Activated naive CD4-positive, alpha-beta T cell treated with Interleukin-2 at 50 U/mL for 16 hours (primary cell): Measurements from ENCODE around the gene CUL2.
"Not testable (repeated sequence)": the region's sequence is repeated elsewhere in the genome, so short reads cannot be mapped to it uniquely, and the experiment has no call there.

ENCODE experiments used
- DNase-seq: peaks from one replicate; pipeline ENCODE4 v3.0.0-alpha.2; 2020

CUL2 gene

GRCh38 chr10:34974364-34975065, 115.6 kb downstream of the CUL2 start:
- DNase-seq = not testable (repeated sequence)

GRCh38 chr10:34973757-34974156, 116.4 kb downstream of the CUL2 start:
- DNase-seq = not testable (repeated sequence)

DNA sequence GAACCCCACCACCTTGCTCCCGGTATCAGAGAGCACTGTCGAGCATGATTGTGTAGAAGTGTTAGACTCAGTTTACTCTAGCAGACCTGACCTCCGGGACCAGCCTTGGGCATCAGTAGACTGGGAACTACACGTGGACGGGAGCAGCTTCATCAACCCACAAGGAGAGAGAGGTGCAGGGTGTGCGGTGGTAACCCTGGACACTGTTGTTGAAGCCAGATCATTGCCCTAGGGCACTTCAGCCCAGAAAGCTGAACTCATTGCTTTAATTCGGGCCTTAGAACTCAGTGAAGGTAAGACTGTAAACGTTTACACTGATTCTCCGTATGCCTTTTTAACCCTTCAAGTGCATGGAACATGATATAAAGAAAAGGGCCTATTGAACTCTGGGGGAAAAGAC, 117.0 kb downstream of the CUL2 start:
- not testable (repeated sequence) for DNase-seq

DNA sequence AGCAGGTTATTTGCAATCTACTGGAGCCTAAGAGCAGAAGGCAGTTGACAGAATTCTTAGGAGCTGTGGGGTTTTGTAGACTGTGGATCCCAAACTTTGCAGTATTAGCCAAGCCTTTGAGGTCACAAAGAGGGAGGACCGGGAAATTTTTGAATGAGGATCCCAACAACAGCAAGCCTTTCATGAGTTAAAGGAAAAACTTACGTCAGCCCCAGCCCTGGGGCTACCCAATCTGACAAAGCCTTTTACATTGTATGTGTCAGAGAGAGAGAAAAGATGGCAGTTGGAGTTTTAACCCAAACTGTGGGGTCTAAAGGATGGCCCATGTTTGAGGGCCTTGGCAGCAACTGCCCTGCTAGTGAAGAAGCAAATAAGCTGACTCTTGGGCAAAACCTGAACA, 117.5 kb downstream of the CUL2 start:
- DNase-seq = not testable (repeated sequence)

DNA sequence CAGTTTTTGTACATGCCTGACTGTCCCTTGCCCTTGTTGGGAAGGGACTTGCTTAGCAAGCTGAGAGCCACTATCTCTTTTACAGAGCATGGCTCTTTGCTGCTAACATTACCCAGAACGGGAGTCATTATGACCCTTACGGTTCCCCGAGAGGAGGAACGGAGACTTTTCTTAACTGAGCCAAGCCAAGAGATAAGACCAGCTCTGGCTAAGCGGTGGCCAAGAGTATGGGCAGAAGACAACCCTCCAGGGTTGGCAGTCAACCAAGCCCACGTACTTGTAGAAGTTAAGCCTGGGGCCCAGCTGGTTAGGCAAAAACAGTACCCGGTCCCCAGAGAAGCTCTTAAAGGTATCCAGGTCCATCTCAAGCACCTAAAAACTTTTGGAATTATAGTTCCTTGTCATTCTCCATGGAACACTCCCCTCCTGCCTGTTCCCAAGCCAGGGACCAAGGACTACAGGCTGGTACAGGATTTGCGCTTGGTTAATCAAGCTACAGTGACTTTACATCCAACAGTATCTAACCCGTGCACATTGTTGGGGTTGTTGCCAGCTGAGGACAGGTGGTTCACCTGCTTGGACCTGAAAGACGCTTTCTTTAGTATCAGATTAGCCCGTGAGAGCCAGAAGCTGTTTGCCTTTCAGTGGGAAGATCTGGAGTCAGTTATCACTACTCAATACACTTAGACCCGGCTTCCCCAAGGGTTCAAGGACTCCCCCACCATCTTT, 118.4 kb downstream of the CUL2 start:
- not testable (repeated sequence) for DNase-seq

DNA sequence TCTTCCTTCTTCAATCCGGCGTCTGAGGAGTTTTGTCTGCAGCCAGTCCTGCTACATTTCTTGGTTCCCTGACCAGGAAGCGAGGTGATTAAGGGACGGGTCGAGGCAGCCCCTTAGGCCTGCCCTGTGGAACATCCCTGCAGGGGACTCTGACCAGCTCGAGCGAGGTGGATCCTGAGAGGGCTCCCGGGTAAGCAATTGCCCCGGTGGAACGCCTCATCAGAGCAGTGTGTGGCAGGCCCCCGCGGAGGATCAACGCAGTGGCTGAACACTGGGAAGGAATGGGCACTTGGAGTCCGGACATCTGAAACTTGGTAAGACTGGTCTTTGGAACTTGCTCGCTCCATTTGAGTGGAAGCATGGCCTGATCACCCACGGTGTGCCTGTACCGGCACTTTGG, 121.0 kb downstream of the CUL2 start:
- no peak for DNase-seq

DNA sequence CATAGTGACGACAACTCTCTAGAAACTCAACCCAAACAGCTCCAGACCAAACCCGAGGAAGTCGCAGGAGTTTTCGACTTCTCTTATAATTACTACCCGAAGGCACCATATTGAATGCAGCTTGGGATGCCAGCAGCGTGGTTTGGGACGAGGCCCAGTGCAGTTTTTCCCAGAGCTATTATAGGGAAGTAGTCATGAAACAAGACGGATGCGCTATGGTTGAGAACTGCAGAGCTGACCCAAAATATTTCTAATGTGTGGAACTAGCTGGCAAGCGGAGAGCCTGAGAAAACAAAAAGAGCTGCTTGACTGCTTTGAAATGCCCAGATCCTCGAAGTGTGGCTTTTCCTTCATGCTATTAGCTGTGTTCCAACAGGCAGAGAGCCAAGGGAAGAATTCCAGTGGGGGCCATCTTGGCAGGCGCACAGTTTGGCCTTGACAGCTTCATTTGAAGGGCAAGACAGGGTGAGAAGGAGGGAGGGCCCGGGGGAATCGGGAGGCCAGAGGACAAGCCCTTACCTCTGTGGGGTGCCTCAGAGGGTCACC, 122.7 kb downstream of the CUL2 start:
- no peak for DNase-seq

DNA sequence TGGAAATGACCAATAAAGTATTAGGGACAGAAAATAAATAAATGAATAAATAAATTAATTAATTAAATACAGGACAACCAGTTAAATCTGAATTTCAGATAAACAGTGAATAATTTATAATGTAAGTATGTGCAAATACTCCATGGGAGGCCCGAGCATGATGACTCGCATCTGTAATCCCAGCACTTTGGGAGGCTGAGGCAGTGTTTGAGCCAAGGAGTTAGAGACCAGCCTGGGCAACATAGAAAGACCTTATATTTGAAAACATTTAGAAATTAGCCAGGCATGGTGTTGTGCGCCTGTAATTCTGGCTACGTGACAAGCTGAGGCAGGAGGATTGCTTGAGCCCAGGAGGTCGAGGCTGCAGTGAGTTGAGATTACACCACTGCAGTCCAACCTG, 123.7 kb downstream of the CUL2 start:
- no peak for DNase-seq

GRCh38 chr10:34966040-34966439, 124.1 kb downstream of the CUL2 start:
- DNase-seq = no peak

GRCh38 chr10:34964166-34964800, 125.9 kb downstream of the CUL2 start:
- no peak for DNase-seq

- no peak for DNase-seq
Measured at GRCh38 chr10:34962866-34963265, 127.3 kb downstream of the CUL2 start.

- DNase-seq = no peak
Measured at GRCh38 chr10:34960983-34961382, 129.2 kb downstream of the CUL2 start.

- DNase-seq = no peak
Measured at GRCh38 chr10:34959786-34960185, 130.4 kb downstream of the CUL2 start.

GRCh38 chr10:34959321-34959720, 130.8 kb downstream of the CUL2 start:
- no peak for DNase-seq
